B cell (primary cell): Measurements from ENCODE around the gene CDKN1C. TPM values are rescaled to one million over a fixed set of nuclear protein-coding genes. Genes with fewer than 3 reads are reported as not detected.

ENCODE experiments used
- ATAC-seq: fragments of 200-7000 bp; cut with Tn5 transposase; one replicate; pipeline ENCODE4 v1.10.0; 2021; ENCODE audit warnings: low read depth, mild to moderate bottlenecking, moderate number of reproducible peaks, moderate library complexity
- CTCF ChIA-PET: fragments of 350-600 bp; sonication (Branson Sonifier 250); formaldehyde crosslinking; loops from one replicate; lab custom pipeline; 2021; ENCODE audit warnings: antibody characterized with exemption, inconsistent platforms; lab: Charles Lee
- POLR2A ChIA-PET: fragments of 350-600 bp; sonication (Branson Sonifier 250); formaldehyde crosslinking; loops from one replicate; lab custom pipeline; 2021; ENCODE audit warnings: antibody characterized with exemption; lab: Charles Lee
- DNase-seq: peaks from one replicate; pipeline ENCODE4 v3.0.0; 2013
- H2AFZ ChIP-seq: 2 replicates; pipeline ENCODE4 v1.6.1; 2012; ENCODE audit warnings: mild to moderate bottlenecking, low read depth, low read length; ENCODE audit not compliant: insufficient read depth, poor library complexity, severe bottlenecking
- H3K27ac ChIP-seq, 2 donors: 1 replicate in 1 of 2; 2 replicates in 1 of 2; pipeline ENCODE4 v1.5.1; 2012 to 2013; ENCODE audit warnings: low read length in 2 of 2, mild to moderate bottlenecking in 2 of 2, moderate library complexity in 1 of 2
- H3K27me3 ChIP-seq, 4 experiments: fragments of 200-600 bp in 1 of 4; sonication (generic) in 1 of 4; replicated peaks in 1 of 4; 1 replicate in 2 of 4; 2 replicates in 2 of 4; pipeline versions ENCODE4 v1.6.1 to v1.7.0; 2013 to 2016; ENCODE audit warnings: low read length in 3 of 4, mild to moderate bottlenecking in 2 of 4, mixed read lengths in 1 of 4, moderate library complexity in 1 of 4; ENCODE audit not compliant: insufficient read depth in 4 of 4, control insufficient read depth in 3 of 4; ENCODE audit errors: control extremely low read depth in 1 of 4
- H3K36me3 ChIP-seq, 2 experiments: replicated peaks in 1 of 2; 1 replicate in 1 of 2; 2 replicates in 1 of 2; pipeline versions ENCODE4 v1.6.1 to v1.7.1; 2013; ENCODE audit warnings: low read length in 1 of 2; ENCODE audit not compliant: insufficient read depth in 2 of 2, control insufficient read depth in 1 of 2; ENCODE audit errors: control extremely low read depth in 1 of 2, extremely low read depth in 1 of 2
- H3K4me1 ChIP-seq, 2 donors: fragments of 200-600 bp in 1 of 2; sonication (generic) in 1 of 2; 1 replicate in 1 of 2; 2 replicates in 1 of 2; pipeline versions ENCODE4 v1.5.1 to v1.6.1; 2013 to 2017; ENCODE audit warnings: low read length in 2 of 2; ENCODE audit not compliant: control insufficient read depth in 2 of 2, insufficient read depth in 2 of 2
- H3K4me2 ChIP-seq: replicated peaks from 2 replicates; pipeline ENCODE3; 2012; ENCODE audit warnings: mild to moderate bottlenecking, low read depth, low read length; ENCODE audit not compliant: poor library complexity, severe bottlenecking
- H3K4me3 ChIP-seq, 5 experiments: fragments of 200-600 bp in 1 of 5; sonication (generic) in 1 of 5; 1 replicate in 3 of 5; 2 replicates in 2 of 5; pipeline versions ENCODE4 v1.5.1 to v1.7.0; 2011 to 2016; ENCODE audit warnings: low read length in 4 of 5, mild to moderate bottlenecking in 4 of 5, low read depth in 2 of 5, control low read depth in 1 of 5, moderate library complexity in 1 of 5; ENCODE audit not compliant: insufficient read depth in 1 of 5; ENCODE audit errors: control extremely low read depth in 1 of 5, extremely low read depth in 1 of 5
- H3K79me2 ChIP-seq: fragments of 200-600 bp; sonication (generic); one replicate; pipeline ENCODE4 v1.6.0; 2016; ENCODE audit warnings: low read length; ENCODE audit not compliant: control insufficient read depth, insufficient read depth
- H3K9ac ChIP-seq: fragments of 200-600 bp; sonication (generic); 2 replicates; pipeline ENCODE4 v1.6.1; 2017; ENCODE audit warnings: mild to moderate bottlenecking, low read length, moderate library complexity
- H3K9me3 ChIP-seq, 3 donors: one replicate each; pipeline versions ENCODE4 v1.6.1 to v1.7.1; 2013; ENCODE audit warnings: low read length in 2 of 3; ENCODE audit not compliant: control insufficient read depth in 2 of 3, insufficient read depth in 1 of 3; ENCODE audit errors: control extremely low read depth in 1 of 3
- H4K20me1 ChIP-seq: 2 replicates; pipeline ENCODE4 v1.6.0; 2012; ENCODE audit warnings: mild to moderate bottlenecking, low read length; ENCODE audit not compliant: insufficient read depth, control insufficient read depth, poor library complexity, severe bottlenecking
- H3K27ac Mint-ChIP-seq: one replicate; pipeline ENCODE4 v1.8.0; 2021; ENCODE audit warnings: mixed read lengths
- H3K27me3 Mint-ChIP-seq: one replicate; pipeline ENCODE4 v1.8.0; 2021; ENCODE audit warnings: mixed read lengths
- H3K4me1 Mint-ChIP-seq: one replicate; pipeline ENCODE4 v1.8.0; 2021; ENCODE audit warnings: mixed read lengths
- H3K4me3 Mint-ChIP-seq: one replicate; pipeline ENCODE4 v1.8.0; 2021; ENCODE audit warnings: mixed read lengths
- H3K9me3 Mint-ChIP-seq: one replicate; pipeline ENCODE4 v1.8.0; 2022; ENCODE audit warnings: mixed read lengths; ENCODE audit not compliant: insufficient read depth
- CTCF ChIP-seq: fragments of 200-600 bp; IDR thresholded peaks from one replicate; pipeline ENCODE4 v1.8.0; 2022; ENCODE audit warnings: antibody characterized with exemption, mild to moderate bottlenecking
- EZH2 ChIP-seq: IDR thresholded peaks from 2 replicates; pipeline ENCODE4 v1.6.1; 2012; ENCODE audit warnings: borderline replicate concordance, low read depth, mild to moderate bottlenecking, moderate library complexity, low read length; ENCODE audit not compliant: insufficient read depth, poor library complexity, severe bottlenecking
- WGBS: methylation state at CpG from one replicate; pipeline ENCODE4 v1.1.5; 2013; ENCODE audit warnings: missing lambda C conversion rate; ENCODE audit not compliant: insufficient coverage; 5-methylcytosine and 5-hydroxymethylcytosine counted together
- intact Hi-C: fragments of 100-400 bp; cut with micrococcal nuclease; formaldehyde crosslinking; loops from one replicate; pipeline ENCODE4 v1.10.0; 2022
- polyA plus RNA-seq: library from polyadenylated mRNA; depleted of rRNA; stranded (reverse); fragments of >200 nt; gene quantifications from 2 replicates; pipeline ENCODE4 v1.2.3, GENCODE V29; 2012
- total RNA-seq, 2 donors: library from RNA; stranded (reverse); fragments of 120-200 nt in 1 of 2; gene quantifications; 1 replicate in 1 of 2; 2 replicates in 1 of 2; pipeline versions ENCODE4 v1.2.3 to v1.2.4, GENCODE V29; 2013 to 2022

Gene CDKN1C
- total and polyA plus RNA-seq, 2 donors (not counting 1 experiment from before 2014, with no cell fraction given), result 0.58 to 8.0 TPM

GRCh38 chr11:2889362-2890273, 4.0 kb upstream of the CDKN1C start:
- H3K4me3 ChIP-seq, result no peak overlapping the region
- POLR2A ChIA-PET, result interaction anchor here (2.4 to 2.5 kb wide), 2 partner anchors 356 to 357 kb away, joined by 9 to 16 read pairs; no protein-coding TSS in a partner anchor
- no peaks in the 10 kb centered on the region for H3K79me2 ChIP-seq
- no peak overlapping the region for H3K4me3 Mint-ChIP-seq
- no peak overlapping the region for H3K27ac Mint-ChIP-seq
- H3K27me3 Mint-ChIP-seq, result no peaks in the 10 kb centered on the region
- H3K27me3 ChIP-seq, result peaks cover 0 to 13% (median 2%) of the 10 kb centered on the region in 4 experiments
- 90% methylated on average over 11 of the region's 16 CpGs for WGBS
- peaks cover 19 to 32% of the 10 kb centered on the region in 2 donors for H3K4me1 ChIP-seq
- DNase-seq, result no peak
- H3K27ac ChIP-seq, result no peak overlapping the region
- intact Hi-C loops, result loop anchor here (5.0 kb wide), 3 partner anchors 187 to 587 kb away; partner anchors contain the start of genes C11orf21 and TSPAN32
- H4K20me1 ChIP-seq, result no peaks in the 10 kb centered on the region
- no peak overlapping the region for H2AFZ ChIP-seq
- CTCF ChIA-PET, result interaction anchor here (0.9 to 16.1 kb wide), 10 partner anchors 9 to 472 kb away, joined by 3 to 595 read pairs (median 5); a partner anchor contains a TSS
- H3K4me1 Mint-ChIP-seq, result peaks cover 26% of the 10 kb centered on the region
- ATAC-seq, result no peak
- no peak overlapping the region for H3K9ac ChIP-seq
- no peak overlapping the region for H3K4me2 ChIP-seq
- H3K9me3 ChIP-seq, result no peaks in the 10 kb centered on the region
- no peak for TF ChIP-seq CTCF
- TF ChIP-seq EZH2, result no peak
- H3K36me3 ChIP-seq, result no peaks in the 10 kb centered on the region
- no peaks in the 10 kb centered on the region for H3K9me3 Mint-ChIP-seq
